Adrenal gland (tissue), 5 donors: ENCODE results near the gene F12.

Source experiments
- POLR2A ChIP-seq, 2 donors: fragments of 450-650 bp; IDR thresholded peaks; one replicate each; pipeline ENCODE4 v1.6.1; 2017; ENCODE audit warnings: antibody characterized with exemption in 2 of 2, mild to moderate bottlenecking in 2 of 2, moderate library complexity in 1 of 2
- TF ChIP-seq, protein P1 (sequence below), 6 experiments: fragments of 450-650 bp in 4 of 6; fragments of 200-600 bp in 2 of 6; sonication (generic) in 1 of 6; IDR thresholded peaks; 1 replicate in 5 of 6; 2 replicates in 1 of 6; pipeline versions ENCODE4 v1.5.1 to v1.8.0; 2016 to 2021; ENCODE audit warnings: antibody characterized with exemption in 6 of 6, mild to moderate bottlenecking in 2 of 6, moderate library complexity in 1 of 6
- donor health status: DM: no; HTN: no; CAD: no.

DNA sequence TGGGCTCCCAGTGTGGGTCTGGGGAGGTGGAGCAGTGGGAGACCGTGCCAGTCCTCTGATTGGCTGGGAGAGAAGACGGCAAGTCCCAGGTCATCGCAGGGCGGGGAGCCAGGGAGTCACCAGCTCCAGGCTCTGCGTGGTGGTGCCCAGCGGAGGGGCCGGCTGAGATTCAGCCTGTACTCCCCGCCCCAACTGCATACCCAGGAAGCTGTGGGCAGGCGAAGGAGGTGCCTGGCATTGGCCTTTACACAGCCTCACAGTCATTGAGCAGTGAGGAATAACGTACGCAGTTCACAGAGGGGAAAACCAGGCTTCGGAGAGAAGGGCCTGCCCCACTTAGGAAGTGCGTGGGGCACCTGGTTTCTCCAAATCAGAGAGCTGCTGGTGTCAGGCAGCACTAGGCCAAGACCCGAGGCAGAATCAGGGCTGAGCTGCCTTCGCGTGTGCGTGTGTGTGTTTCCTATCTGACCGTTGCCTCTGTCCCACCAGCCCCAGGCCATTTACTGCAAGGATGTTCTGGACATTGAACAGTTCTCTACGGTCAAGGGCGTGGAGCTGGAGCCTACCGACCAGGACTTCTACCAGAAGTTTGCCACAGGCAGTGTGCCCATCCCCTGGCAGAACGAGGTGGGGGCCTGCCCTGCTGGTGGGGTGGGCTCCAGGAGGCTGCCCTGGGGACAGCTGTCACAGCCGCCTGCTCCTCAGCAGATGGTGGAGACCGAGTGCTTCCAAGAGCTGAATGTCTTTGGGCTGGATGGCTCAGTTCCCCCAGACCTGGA, 31.0 kb upstream of the F12 start:
- TF ChIP-seq, protein P1, sequence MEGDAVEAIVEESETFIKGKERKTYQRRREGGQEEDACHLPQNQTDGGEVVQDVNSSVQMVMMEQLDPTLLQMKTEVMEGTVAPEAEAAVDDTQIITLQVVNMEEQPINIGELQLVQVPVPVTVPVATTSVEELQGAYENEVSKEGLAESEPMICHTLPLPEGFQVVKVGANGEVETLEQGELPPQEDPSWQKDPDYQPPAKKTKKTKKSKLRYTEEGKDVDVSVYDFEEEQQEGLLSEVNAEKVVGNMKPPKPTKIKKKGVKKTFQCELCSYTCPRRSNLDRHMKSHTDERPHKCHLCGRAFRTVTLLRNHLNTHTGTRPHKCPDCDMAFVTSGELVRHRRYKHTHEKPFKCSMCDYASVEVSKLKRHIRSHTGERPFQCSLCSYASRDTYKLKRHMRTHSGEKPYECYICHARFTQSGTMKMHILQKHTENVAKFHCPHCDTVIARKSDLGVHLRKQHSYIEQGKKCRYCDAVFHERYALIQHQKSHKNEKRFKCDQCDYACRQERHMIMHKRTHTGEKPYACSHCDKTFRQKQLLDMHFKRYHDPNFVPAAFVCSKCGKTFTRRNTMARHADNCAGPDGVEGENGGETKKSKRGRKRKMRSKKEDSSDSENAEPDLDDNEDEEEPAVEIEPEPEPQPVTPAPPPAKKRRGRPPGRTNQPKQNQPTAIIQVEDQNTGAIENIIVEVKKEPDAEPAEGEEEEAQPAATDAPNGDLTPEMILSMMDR (IDR thresholded peaks at IDR 0.05), result no peak
- no peak for TF ChIP-seq POLR2A (IDR thresholded peaks at IDR 0.05)
